Astrocyte of the spinal cord (primary cell): Measurements from ENCODE around the gene MRC2.
A peak's percentile ranks its signal among the peaks of the same experiment; 100 is the strongest.
"Not testable (repeated sequence)": the region's sequence is repeated elsewhere in the genome, so short reads cannot be mapped to it uniquely, and the experiment has no call there.

Source experiments
- DNase-seq: peaks from one replicate; pipeline ENCODE4 v3.0.0; 2011; ENCODE audit warnings: low read depth, low spot score
- H3K4me3 ChIP-seq: 2 replicates; pipeline ENCODE4 v1.5.1; 2011; ENCODE audit warnings: low read depth, mild to moderate bottlenecking, low read length, moderate library complexity
- in situ Hi-C: cut with HindIII; loops from 2 replicates; pipeline ENCODE4 v1.10.0; 2017; ENCODE audit warnings: low sequenced_read_pairs
- TF ChIP-seq, protein P1 (sequence below): IDR thresholded peaks from 2 replicates; pipeline ENCODE4 v1.5.1; 2012; ENCODE audit warnings: low read depth, mild to moderate bottlenecking, low read length, inconsistent platforms

The MRC2 gene

DNA sequence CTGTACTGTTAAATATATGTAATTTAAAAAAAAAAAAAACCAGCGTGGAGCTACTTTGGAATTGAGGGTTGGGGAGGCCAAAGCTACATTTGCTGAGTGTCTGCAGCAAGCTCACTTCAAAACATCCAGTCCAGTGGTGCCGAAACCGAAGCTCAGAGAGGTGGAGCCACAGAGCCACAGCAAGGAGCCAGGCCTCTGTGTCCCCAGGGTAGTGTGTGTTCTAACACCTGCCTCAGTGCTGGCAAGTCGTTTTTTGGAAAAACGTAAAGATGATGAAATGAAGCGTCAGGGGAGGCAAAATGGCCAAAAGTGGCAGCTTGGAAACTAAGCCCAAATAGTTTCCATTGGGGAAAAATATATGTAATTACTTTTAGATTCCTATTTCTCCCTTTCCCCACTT is 36.1 kb upstream of the MRC2 start:
- in situ Hi-C loops, result no loop called here
- no peak overlapping the region for H3K4me3 ChIP-seq
- TF ChIP-seq, protein P1, sequence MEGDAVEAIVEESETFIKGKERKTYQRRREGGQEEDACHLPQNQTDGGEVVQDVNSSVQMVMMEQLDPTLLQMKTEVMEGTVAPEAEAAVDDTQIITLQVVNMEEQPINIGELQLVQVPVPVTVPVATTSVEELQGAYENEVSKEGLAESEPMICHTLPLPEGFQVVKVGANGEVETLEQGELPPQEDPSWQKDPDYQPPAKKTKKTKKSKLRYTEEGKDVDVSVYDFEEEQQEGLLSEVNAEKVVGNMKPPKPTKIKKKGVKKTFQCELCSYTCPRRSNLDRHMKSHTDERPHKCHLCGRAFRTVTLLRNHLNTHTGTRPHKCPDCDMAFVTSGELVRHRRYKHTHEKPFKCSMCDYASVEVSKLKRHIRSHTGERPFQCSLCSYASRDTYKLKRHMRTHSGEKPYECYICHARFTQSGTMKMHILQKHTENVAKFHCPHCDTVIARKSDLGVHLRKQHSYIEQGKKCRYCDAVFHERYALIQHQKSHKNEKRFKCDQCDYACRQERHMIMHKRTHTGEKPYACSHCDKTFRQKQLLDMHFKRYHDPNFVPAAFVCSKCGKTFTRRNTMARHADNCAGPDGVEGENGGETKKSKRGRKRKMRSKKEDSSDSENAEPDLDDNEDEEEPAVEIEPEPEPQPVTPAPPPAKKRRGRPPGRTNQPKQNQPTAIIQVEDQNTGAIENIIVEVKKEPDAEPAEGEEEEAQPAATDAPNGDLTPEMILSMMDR, result no peak
- DNase-seq, result no peak

DNA sequence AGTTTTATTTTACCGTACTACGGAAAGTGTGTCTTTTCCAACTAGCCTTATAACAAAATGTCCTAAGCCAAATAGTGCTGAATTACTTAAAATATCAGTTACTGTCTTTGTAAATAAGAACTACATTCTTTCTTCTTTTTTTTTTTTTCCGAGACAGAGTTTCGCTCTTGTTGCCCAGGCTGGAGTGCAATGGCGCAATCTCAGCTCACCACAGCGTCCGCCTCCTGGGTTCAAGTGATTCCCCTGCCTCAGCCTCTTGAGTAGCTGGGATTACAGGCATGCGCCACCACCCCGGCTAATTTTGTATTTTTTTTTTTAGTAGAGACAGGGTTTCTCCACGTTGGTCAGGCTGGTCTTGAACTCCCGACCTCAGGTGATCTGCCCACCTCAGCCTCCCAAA is 35.6 kb upstream of the MRC2 start:
- in situ Hi-C loops, H3K4me3 ChIP-seq, DNase-seq: not testable (repeated sequence)

DNA sequence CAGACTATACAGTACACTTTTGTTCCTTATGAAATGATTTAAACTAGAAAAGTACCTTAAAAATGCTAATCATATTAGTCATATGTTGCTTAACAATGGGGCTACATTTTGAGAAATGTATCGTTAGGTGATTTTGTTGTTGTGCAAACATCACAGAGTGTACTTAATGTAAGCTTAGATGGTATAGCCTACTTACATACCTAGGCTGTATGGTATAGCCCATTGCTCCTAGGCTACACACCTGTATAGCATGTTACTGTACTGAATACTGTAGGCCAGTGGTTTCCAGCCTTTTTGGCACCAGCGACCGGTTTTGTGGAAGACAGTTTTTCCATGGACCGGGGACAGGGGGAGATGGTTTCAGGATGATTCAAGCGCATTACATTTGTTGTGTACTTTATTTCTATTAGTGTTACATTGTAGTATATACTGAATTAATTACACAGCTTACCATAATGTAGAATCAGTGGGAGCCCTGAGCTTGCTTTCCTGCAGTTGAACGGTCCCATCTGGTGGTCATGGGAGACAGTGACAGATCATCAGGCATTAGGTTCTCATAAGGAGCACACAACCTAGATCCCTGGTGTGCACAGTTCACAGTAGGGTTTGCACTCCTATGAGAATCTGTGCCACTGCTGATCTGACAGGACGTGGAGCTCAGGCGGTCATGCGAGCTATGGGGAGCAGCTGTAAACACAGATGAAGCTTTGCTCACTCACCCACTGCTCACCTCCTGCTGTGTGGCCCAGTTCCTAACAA is 35.0 kb upstream of the MRC2 start:
- in situ Hi-C loops, result no loop called here
- peak; percentile 40 for DNase-seq
- TF ChIP-seq, protein P1, result peak; percentile 23
- H3K4me3 ChIP-seq, result no peak overlapping the region

DNA sequence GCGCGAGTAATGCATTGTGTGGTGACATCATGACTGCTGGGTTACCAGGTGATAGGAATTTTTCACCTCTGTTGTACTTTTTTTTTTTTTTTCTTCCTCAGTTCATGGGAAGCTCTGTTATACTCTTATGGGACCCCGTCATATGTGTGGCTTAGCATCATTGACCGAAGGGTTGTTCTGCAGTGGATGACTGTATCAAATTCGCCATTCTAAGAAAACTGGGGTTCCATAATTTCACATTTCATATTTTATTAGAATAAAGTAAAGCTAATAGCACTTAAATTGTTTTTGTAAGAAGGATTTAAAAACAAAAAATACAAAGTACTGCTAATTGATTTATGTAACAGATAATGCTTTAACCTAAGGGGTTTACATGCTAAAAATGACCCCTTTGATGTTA is 32.0 kb upstream of the MRC2 start:
- DNase-seq, result no peak
- in situ Hi-C loops, result no loop called here
- no peak overlapping the region for H3K4me3 ChIP-seq
- TF ChIP-seq, protein P1, result no peak

DNA sequence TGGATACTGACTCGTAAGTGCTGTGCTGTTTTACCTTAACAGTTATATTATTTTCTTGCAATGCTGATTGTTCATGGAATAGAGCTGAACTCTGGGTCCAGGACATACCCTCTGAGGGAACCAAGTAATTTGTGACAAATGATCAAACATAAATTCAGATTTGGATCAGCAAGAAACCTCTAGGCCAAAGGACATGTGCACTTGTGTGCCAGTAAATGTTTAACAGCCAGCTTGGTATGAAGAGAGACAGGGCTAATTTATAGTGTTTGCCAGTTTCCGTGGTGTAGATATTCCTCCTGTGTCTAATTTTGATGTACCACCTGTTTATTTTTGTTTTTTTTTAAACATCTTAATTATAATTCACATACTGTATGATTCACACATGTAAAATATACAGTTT is 30.8 kb upstream of the MRC2 start:
- in situ Hi-C loops, result no loop called here
- TF ChIP-seq, protein P1, result no peak
- DNase-seq, result no peak
- no peak overlapping the region for H3K4me3 ChIP-seq

DNA sequence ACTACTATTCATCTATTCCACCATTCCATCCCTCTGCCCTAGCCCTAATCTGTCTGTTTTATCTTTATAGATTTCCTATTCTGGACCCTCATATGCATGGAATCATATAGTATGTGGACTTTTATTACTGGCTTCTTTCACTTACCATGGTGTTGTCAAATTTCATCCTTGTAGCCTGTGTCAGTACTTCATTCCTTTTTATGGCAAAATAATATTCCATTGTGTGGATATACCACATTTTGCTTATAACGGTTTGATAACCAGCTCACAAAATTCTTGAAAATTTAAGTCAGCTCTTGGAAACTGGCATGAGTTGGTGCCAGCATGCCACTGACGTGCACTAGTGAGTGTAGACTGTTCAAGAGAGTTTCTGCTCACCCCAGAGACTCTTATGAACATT is 30.3 kb upstream of the MRC2 start:
- DNase-seq, result no peak
- TF ChIP-seq, protein P1, result no peak
- in situ Hi-C loops, result no loop called here
- H3K4me3 ChIP-seq, result no peak overlapping the region

DNA sequence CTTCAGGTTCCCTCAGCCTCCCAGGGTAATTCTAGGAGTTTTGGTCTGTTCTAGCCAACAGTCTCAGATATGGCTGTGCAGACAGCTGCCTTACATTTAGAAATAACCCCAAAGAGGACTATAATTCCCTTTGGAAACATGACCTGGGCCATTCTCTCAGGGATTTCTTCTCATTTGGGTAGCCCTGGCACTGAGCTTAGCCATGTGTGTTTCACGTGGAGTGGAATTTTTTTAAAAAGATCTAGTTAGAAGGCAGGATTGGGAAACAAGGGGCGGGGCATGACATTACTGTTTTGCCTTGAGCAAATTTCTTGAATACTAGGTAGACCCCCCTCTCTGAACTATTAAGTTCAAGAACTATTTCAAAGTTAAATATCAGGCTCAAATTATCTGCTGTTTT is 29.6 kb upstream of the MRC2 start:
- TF ChIP-seq, protein P1, result no peak
- DNase-seq, result no peak
- in situ Hi-C loops, result no loop called here
- H3K4me3 ChIP-seq, result no peak overlapping the region
